ENCODE measurements around the gene LIMS4.
"Not testable (repeated sequence)": the region's sequence is repeated elsewhere in the genome, so short reads cannot be mapped to it uniquely, and the experiment has no call there.

Gene LIMS4

DNA sequence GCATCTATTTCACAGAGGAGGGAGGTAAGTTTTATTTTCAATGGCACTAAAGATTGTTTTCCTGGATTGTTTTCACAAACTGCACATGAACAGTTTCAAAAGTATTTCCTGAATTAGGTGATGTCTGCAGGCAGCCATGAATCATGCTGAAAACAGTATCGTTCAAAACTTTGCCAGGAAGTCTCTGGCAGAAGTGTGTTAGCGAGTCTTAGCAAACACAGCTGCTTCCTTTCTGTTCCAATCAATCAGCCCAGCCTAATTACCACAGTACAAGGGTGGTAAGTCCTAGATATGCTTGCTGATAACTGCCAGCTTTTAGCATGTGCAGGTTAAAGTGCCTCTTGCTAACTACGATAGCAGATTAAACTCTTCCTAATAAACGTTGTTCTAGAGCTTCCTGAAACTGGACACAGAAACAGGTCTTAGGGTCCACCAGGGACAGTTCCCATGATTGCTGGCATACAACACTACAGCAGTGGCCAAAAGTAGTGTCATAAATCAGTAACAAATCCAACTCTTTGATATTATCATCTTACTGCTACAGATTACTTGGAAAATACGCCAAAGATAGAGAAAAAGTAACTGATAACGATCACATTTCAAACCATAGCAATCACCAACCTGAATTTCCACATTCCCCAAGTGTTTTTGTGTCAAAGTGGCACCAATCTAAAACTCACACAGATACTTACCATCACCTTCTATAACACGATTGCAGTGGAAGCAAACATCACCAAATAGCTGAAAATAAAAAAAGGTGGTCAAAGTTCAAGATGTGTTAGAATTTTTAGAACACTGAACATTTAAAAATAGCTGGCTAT, 23.3 kb downstream of the LIMS4 start:
- not testable (repeated sequence) for DNase-seq

DNA sequence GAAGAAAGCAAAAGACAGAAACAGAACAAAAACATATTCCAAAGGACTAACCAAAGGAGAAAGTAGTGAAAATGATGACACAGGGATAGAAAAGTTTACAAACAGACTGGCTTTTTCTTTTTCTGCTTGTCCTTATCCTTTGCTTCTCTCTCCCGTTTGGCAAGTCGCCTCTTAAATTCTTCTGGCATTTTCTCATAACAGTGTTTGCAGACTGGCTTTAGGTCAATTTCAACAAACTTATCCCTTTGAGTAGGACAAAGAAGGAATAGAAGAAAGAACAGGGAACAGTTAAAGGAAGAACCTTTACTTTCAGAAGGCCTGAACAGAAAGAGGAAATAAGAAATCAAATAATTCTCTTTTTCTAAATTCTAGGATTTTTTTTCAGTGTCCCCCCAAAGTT, 26.0 kb downstream of the LIMS4 start:
- not testable (repeated sequence) for DNase-seq

DNA sequence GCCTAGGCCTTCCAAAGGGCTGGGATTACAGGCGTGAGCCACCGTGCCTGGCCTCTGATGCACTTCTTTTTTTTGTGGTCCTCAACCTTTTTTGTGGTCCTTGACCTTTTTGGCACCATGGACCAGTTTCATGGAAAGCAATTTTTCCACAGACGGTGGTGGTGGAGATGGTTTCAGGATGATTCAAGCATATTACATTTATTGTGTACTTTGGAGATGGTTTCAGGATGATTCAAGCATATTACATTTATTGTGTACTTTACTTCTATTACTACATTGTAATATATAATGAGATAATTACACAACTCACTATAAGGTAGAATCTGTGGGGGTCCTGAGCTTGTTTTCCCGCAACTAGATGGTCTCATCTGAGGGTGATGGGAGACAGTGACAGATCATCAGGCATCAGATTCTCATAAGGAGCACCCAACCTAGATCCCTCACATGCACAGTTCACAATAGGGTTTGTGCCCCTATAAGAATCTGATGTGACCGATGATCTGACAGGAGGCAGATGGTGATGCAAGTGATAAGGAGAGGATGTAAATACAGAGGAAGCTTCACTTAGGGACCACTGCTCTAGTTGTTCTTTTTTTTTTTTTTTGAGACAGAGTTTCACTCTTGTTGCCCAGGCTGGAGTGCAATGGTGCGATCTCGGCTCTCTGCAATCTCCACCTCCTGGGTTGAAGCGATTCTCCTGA, 29.2 kb downstream of the LIMS4 start:
- not testable (repeated sequence) for DNase-seq

DNA sequence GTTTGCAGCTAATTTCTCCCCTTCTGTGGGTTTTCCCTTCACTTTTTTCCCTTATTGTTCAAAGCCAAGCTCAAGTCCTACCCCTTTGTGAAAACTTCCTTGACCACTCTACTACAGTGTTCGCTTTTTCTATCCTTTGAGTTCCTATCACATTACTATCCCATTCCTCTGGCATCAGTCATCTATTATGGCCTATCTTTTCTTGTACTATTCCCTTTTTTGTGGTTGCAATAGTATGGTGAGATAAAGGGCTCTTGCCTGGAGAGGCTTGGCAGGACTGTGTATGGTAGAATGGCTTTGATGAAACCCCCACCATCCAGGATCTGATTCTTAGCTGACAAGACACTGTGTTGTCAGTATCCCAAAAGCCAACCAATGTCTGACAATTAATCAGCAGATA, 30.7 kb downstream of the LIMS4 start:
- DNase-seq, result not testable (repeated sequence)

DNA sequence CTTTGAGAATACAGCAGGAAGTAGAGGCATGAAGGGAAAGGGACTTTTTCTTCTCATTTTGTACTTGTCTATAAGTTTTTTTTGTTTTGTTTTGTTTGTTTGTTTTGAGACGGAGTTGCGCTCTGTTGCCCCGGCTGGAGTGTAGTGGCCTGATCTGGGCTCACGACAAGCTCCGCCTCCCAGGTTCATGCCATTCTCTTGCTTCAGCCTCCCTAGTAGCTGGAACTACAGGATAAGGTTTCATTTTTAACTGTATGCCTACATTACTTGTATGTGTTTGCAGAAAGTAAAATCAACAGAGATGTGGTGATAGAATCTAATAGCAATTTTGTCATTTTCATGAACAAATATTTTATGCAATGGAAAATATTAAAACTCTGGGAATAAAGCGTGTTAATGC, 38.1 kb downstream of the LIMS4 start:
- DNase-seq, result not testable (repeated sequence)

DNA sequence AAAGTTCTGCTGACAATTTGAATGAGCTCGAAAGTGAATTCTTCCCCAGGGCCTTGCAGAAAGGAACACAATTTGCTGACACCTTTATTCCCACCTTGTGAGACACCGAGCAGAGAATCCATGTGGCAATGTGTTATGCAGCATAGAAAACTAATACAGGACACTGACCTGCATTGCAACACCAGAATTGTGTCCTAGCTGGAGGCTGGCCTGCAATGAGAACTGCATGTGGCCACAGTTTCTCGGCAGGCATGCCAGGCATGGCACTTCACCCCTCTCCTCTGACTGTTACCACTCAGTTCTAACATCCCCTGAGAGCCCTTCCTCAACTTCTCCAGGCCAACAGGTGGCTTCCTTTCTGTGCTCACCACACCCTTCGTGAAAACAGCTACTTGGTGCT, 46.9 kb downstream of the LIMS4 start:
- not testable (repeated sequence) for DNase-seq

DNA sequence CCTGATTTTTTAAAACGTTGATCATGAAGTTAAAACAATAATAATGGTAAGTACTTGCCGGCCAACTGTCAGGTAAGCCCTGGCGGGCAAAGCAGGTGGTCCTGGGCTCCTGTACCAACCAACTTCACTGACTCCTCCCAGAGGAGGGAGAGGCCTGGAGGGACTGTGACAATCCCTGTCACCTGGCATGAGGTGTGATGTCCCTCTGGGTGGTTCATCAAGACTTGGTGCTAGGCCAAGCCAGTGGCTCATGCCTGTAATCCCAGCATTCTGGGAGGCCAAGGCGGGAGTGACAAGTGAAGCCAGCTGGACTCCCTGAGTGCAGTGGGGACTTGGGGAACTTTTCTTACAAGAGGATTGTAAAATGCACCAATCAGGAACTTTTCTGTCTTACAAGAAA, 48.2 kb downstream of the LIMS4 start:
- not testable (repeated sequence) for DNase-seq

DNA sequence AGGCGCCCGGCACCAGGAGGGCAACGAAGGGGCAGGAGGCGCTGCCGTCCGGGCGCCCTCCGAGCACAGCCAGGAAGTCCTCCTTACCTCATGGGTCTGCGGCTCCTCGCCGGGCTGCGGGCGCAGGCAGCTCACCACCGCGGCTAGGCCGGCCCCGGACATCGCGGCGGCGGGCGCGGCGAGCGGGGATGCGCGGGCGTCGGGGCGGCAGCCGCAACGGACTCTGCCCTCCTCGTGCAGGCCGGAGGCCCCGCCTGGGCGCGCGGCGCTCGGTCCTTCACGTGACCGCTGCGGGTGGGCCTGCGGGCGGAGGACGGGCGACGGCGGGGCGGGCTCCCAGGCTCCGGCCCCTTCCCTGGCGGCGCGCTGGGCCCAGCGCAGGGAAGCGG, 49.0 kb downstream of the LIMS4 start:
- not testable (repeated sequence) for DNase-seq

DNA sequence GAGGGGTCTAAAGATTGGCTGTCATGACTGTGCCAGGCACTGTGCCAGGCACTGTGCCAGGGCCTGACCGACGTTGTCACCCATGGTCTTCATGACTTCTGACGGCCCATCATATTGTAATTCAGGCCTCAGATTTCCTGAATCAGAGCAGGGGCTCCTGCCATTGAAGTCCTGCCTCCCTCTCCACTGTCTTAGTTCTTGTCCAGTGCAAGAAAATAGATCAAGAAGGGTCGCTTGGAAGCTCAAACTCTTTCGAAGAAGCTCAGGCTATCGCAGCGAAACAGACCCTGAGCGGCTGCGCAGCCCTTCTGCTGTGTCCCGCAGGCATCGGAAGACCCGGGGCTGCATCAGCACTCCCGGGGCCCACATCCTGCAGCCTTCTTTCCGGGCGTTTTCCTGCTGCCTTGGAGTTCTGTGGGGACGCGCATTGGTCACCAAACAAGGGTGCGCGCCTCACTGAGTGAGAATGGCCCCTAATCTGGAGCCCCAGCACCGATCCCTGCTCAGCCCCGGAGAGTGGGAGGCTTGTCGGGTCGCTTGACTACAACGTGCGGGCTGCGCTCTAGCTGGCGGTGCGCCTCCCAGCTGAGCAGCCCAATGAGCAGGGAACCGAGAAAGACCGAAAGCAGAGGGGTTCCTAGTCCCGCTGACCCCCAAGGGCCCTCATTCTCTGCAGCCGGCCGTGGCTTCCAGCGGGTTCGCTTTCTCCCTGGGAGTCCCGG, 49.6 kb downstream of the LIMS4 start:
- not testable (repeated sequence) for DNase-seq

DNA sequence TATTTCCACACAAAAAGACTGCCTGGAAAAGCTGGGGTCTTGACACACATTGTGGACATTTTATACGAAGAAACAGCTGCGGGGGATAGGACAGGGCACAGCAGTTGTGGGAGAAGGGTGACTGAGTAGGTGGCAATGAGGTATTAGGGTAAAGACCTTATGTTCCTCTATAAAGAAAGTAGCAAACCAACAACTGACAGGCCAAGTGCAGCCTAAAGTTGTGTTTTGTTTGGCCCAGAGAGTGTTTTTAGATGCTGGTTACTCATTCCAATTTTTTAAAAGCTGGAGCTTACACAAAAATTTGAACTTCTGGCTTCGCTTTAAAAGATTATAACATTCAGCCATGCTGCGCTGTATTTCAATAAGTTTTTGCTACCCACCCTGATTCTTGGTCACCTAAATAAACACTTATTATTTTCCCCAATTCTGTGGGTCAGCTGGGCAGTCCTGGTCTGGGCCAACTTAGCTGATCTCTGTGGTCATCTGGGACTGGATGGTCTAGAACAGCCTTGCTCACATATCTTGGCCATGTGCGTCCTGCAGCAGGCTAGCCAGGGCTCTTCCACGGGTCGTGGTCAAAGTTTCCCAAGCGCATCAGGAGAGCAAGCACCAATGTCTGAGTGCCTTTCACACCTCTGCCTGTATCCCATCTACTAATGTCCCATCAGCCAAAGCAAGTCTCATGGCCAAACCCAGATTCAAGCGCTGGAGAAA, 51.8 kb downstream of the LIMS4 start:
- DNase-seq, result not testable (repeated sequence)

DNA sequence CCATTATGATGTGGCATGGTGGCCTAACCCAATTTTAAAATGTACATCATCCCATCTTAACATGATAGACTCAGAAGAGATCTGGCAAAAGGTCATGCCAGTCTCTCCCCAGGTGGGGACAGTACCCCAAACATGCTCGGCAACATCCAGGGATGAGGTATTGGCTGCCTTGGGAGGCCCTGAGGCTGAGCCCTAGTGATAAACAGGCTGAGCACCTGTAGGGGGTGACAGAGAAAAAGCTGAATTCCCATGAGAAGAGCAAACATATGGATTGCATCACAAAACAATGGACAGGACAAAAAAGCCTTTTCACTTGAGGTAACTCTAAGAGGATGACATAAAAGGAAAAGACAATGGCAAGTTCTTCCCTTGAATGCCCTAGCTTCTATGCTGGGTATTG, 65.5 kb downstream of the LIMS4 start:
- DNase-seq, result not testable (repeated sequence)

DNA sequence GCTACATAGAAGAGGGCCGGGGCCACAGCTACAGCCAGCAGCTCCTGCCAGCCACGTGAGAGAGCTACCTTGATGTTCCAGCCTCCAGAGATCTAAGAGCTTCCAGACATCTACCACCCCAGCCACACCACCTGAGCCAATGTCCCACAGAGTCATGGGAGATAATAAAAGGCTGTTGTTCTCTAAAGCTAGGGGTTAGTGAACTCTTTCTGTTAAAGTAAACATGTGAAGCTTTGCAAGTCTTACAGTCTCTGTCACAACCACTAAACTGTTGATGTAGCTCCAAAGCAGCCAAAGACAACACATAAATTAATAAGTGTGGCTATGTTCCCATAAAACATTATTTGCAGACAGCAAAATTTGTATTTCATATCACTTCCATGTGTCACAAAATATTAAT, 67.6 kb downstream of the LIMS4 start:
- DNase-seq, result not testable (repeated sequence)

DNA sequence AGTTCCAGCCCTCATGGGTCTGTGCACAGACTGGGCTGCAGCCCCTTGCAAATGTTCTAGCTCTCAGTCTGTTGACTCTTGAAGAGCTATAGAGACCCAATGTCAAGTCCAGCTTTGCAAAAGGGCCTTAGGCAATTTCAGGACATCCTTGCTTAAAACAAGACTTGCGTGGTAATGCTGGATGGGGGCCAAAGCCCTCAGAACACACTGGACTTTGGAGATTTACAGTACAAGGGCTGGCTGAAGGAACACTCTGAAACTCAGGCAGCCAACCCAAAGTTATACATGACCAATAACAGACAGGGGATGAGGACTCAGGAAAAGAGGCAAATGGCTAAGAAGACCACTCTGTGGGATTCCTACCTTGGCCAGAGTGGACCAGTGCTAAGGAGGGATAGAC, 68.4 kb downstream of the LIMS4 start:
- DNase-seq, result not testable (repeated sequence)

DNA sequence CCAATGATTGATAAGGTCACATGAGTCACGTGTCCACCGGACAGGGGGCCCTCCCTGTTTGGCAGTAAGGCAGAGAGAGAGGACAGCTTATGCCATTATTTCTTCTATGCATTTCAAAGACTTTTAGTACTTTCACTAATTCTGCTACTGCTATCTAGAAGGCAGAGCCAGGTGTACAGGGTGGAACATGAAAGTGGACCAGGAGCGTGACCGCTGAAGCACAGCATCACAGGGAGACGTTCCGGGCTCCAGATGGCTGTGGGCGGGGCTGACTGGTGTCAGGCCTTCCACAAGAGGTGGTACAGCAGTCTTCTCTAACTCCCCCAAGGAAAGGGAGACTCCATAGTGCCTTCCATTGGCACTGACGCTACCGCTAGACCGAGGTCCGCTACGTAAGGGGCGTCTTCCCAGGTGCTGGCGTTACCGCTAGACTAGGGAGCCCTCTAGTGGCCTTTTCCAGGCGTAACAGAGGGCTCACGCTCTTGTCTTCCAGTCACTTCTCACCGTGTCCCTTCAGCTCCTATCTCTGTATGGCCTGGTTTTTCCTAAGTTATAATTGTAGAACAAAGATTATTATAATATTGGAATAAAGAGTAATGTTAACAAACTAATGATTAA, 71.5 kb downstream of the LIMS4 start:
- DNase-seq, result not testable (repeated sequence)

DNA sequence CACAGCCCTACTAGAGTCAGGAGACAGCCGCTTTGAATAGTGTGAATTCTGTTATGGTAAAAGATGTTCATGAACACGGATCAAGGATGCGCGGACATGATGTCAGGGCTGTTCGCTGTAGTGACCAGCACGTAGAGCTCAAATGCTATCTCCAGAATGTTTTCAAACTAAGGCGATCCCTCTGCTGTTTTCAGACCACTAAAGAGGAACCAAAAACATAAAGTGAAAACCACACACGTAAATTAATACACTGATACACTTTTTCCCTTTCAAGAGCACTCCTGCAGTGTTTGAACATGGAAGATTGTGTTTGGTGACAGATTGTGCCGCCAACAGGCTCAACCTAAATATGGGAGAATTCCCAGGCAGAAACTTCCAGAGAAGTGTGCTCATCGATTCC, 73.2 kb downstream of the LIMS4 start:
- not testable (repeated sequence) for DNase-seq

DNA sequence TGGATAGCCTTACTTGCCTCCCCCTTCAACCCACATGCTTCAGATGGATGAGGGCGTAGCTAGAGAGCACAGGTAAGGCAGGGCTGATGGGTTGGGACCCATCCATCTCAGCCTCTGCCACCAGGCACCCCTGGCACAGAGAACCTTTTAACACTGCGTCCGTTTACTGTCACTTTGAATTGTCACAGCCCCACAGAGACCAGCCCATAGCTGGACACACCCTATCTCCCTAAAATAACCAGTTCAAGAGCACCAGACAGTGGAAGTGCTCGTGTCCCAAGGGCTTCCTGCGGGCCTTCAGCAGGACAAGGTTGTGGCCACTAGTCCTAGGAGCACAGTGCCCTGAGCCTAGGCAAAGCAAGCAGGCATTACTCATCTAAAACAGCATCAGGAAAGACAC, 76.6 kb downstream of the LIMS4 start:
- DNase-seq, result not testable (repeated sequence)
